Measurements from ENCODE around the gene TMPRSS6. TPM values are rescaled to one million over a fixed set of nuclear protein-coding genes. Genes with fewer than 3 reads are reported as not detected.
A peak's percentile ranks its signal among the peaks of the same experiment; 100 is the strongest.

The TMPRSS6 gene
- total and polyA plus RNA-seq, 2 of the 13 experiments (the other 11 are each of a cell fraction or from before 2014, with no cell fraction given) = 4.2 to 4.8 TPM

- TF ChIP-seq ZNF574 (CRISPR knock-in tag; IDR thresholded peaks at IDR 0.05) (no peak; the same call in 1 of the 2 replicates), KLF11 (CRISPR knock-in tag; IDR thresholded peaks at IDR 0.05) (no peak), FOXC1 (CRISPR knock-in tag; IDR thresholded peaks at IDR 0.05; ENCODE audit: borderline replicate concordance) (0 out of 2 replicates have a peak, but pooled peaks have one; percentile 57), NAIF1 (CRISPR knock-in tag; IDR thresholded peaks at IDR 0.05; ENCODE audit: borderline replicate concordance) (no peak), KDM4B (CRISPR knock-in tag; IDR thresholded peaks at IDR 0.05) (no peak), ZBTB26 (CRISPR knock-in tag; IDR thresholded peaks at IDR 0.05; ENCODE audit: borderline replicate concordance) (no peak), RARG (CRISPR knock-in tag; IDR thresholded peaks at IDR 0.05; ENCODE audit: low read depth) (no peak), PAF1 (CRISPR knock-in tag; IDR thresholded peaks at IDR 0.05) (no peak), ZNF275 (CRISPR knock-in tag; IDR thresholded peaks at IDR 0.05; ENCODE audit: borderline replicate concordance) (no peak), ZNF780A (CRISPR knock-in tag; IDR thresholded peaks at IDR 0.05) (no peak), USF2 (IDR thresholded peaks at IDR 0.05; ENCODE audit: low read depth, low read length) (no peak), USF2 (CRISPR knock-in tag; IDR thresholded peaks at IDR 0.05; ENCODE audit: borderline replicate concordance) (no peak), REPIN1 (CRISPR knock-in tag; IDR thresholded peaks at IDR 0.05; ENCODE audit: borderline replicate concordance, low read depth) (peak; percentile 67; the same call in 1 of the 2 replicates), CCDC6 (CRISPR knock-in tag; IDR thresholded peaks at IDR 0.05) (no peak), MAX (IDR thresholded peaks at IDR 0.05) (0 out of 2 replicates have a peak, but pooled peaks have one; percentile 57), NFIC (IDR thresholded peaks at IDR 0.05; ENCODE audit: low read length) (no peak), ZNF232 (CRISPR knock-in tag; IDR thresholded peaks at IDR 0.05; ENCODE audit: borderline replicate concordance) (no peak), SATB2 (CRISPR knock-in tag; IDR thresholded peaks at IDR 0.05) (no peak), KMT2B (CRISPR knock-in tag; IDR thresholded peaks at IDR 0.05) (no peak), TFDP2 (CRISPR knock-in tag; IDR thresholded peaks at IDR 0.05) (no peak), ZNF335 (CRISPR knock-in tag; IDR thresholded peaks at IDR 0.05) (no peak), SCMH1 (CRISPR knock-in tag; IDR thresholded peaks at IDR 0.05; ENCODE audit: borderline replicate concordance) (no peak)
Observed at GRCh38 chr22:37112084-37112728, 2.7 kb upstream of the TMPRSS6 start (continued).
